Fibroblast of skin of scalp (primary cell): Measurements from ENCODE around the gene TTC38. TPM values are rescaled to one million over a fixed set of nuclear protein-coding genes. Genes with fewer than 3 reads are reported as not detected.

Experiments used
- DNase-seq: peaks from one replicate; pipeline ENCODE4 v3.0.0-alpha.2; 2013
- polyA plus RNA-seq, 2 experiments: library from polyadenylated mRNA; unstranded; fragments of 120-200 nt; gene quantifications; one replicate each; pipeline ENCODE4 v1.2.1, GENCODE V29; 2013; ENCODE audit not compliant: insufficient read length in 2 of 2

TTC38 gene
- polyA plus RNA-seq (2013, experiment 1 of 2; ENCODE audit: insufficient read length) = 18.2 TPM
- 17.5 TPM for polyA plus RNA-seq (2013, experiment 2 of 2; ENCODE audit: insufficient read length)

DNA sequence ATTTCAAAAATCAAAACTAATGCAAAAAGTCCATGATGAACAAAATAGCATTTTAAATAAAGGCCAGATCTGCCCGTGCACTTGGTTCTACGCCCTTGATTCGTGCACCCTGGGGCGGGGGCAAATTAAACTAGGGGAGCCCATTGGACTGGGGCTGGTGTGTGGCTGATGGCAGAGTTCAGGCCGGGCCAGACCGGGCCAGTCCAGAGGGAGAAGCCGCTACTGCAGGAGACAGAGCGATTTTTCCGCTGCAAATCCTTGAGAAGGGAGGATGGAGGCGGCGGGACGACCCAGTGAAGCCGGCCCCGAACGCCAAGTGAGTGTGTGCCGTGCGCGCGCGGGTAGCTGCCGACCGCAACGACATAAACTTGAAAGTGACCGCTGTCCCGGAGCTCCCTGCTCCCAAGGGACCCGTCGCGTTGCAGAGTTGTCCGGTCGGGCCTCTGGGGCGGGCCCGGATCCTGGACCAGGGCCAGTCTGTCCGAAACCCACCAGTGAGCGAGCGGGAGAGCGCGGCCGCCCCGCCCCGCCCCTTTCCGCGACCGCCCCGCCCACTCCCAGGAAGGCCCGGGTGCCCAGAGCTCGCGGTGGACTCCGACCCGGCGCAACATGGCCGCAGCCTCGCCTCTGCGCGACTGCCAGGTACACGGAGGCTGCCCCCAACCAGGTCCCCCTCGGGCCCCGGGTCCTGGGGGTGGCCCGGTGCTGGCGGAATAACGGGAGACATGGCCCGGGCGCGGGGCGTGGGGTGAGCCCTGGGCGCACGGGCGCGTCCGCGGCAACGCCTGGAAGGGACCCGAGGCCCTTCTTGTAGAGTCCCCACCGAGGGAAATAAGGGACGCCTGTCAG is at the start of gene TTC38:
Gene TTC38 (plus strand): TSS at position 578 of the 849 bp plus-strand sequence. CDS start 32 bp downstream, at position 610.
- DNase-seq = peak; percentile 82

DNA sequence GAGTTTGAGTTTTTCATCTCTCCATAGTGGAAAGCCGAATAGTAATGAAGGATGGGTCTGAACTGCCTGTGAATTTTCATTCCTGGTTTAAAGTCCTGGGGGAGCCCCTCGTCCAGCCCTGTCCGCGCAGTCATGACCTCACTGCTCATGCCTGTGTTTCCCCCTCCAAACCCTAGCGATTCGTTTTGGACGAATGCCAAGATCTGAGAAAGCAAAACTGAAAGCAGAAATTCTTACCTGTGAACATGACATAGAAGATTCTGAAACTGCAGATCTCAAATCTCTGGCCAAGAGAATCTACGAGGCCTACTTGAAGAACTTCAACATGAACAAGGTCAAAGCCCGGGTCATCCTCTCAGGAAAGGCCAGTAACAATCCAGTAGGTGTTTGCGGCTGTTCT is 48.2 kb upstream of the TTC38 start:
- DNase-seq = no peak

DNA sequence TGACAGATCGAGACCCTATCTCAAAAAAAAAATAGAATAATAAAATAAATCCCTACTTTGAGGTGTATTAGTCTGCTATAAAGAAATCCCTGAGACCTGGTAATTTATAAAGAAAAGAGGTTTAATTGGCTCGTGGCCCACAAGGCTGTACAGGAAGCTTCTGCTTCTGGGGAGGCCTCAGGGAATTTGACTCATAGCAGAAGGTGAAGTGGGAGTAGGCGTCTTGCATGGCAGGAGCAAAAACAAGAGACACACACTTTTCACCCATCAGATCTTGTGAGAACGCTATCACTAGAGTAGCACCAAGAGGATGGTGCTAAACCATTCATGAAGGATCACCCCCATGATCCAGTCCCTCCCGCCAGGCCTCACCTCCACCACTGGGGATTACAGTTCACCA is 46.9 kb upstream of the TTC38 start:
- DNase-seq = no peak

DNA sequence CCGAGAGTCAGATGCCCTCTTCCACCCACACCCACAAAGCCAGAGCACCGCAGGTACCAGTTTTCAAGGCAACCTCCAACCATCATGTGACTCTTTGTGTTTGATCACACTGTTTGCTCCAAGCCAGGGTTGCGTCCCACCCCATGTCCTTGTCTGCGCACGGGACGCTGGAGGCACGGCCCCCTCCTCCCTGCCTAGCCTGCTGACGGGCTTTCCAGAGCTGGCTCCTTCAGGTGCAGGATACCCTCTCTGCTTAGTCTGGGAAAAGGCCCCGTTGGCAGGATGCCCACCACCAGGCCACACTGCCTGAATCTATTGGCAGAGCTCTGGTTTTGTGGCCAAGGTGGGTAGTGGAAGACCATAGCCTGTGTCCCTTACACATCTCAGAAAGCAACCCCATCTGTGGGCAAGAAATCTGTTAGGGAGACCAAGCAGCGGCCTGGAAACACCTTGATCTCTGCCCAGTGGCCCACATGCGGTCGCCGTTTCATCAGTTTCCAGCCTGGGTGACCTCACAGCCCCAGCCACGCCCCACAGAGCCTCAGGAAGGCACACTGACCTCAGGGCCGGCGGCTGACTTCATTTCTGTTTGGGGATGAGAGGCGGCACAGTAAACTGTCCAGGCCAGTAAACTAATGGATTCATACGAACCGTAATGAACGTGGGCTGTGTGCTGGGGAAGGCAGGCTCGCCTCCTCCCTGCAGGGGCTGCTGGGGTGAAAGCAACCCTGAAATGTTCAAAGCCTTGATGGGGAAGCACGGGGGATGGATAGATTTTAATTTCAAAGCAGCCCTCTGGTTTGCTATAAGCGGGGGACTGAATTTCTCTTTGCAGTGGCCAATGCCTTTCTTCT is 43.5 kb upstream of the TTC38 start:
- no peak for DNase-seq

DNA sequence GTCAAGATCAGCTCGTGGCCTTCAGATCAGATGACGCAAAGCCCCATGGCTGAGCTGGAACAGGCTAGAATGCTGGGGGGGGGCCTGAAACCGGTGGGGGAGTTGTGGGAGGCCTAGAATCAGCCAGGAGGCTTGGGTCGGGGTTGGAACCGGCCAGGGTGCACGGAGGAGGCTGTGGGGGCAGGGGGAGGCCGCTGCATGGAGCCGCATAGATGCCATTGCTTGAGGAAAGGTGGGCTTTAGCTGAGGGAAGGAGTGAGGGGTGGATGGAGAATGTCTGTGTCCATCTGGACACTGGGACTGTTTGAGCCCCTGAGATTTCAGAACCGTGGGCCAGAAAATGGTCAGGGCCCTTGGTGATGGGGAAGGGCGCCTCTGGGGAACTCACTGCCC is 42.9 kb upstream of the TTC38 start:
- no peak for DNase-seq

DNA sequence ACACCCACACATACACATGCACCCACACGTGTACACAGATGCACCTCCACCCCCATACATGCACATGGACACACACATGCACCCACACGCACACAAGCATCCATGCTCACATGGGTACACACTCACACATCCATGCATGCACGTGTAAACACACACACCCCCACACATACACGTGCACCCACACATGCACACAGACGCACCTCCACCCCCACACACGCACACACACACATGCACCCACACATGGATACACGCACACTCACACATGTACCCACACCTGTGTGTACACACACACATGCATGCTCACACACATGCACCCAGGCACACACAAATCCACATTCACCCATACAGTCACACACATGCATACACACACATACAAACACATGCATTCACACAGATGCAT is 42.2 kb upstream of the TTC38 start:
- DNase-seq = no peak

DNA sequence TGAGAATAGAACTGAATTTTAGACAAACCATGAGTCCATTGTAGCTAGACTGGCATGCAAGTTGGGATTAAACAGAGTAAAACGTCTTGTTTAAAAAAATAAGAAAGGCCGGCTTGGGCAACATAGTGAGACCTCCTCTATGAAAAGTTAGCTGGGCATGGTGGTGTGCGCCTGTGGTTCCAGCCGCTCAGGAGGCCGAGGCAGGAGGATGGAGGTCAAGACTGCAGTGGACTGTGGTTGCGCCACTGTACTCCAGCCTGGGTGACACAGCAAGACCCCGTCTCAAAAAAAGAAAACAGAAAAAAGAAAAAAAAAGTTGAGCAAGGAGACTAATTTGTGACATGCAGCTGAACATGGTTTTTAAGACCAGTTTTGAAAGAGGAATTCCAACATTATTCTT is 41.2 kb upstream of the TTC38 start:
- DNase-seq = no peak

DNA sequence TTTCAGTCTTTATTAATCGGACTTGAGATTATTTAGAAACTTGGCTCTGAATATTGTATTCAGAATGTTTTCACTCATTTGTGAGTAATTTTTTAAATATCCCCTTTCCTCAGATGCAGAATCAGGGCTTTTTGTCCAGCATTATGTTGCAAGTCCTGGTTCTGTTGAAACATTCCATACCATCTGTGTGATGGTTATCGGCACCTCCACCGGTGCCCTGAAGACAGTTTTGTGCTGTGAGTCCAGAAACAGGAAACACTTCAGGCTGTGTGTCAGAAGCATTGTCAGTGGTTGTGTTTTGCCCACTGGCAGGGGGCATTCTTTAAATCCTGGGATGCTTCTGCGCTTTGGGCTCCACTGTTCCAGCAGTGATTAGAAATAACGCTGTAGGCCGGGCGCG is 38.1 kb upstream of the TTC38 start:
- no peak for DNase-seq

DNA sequence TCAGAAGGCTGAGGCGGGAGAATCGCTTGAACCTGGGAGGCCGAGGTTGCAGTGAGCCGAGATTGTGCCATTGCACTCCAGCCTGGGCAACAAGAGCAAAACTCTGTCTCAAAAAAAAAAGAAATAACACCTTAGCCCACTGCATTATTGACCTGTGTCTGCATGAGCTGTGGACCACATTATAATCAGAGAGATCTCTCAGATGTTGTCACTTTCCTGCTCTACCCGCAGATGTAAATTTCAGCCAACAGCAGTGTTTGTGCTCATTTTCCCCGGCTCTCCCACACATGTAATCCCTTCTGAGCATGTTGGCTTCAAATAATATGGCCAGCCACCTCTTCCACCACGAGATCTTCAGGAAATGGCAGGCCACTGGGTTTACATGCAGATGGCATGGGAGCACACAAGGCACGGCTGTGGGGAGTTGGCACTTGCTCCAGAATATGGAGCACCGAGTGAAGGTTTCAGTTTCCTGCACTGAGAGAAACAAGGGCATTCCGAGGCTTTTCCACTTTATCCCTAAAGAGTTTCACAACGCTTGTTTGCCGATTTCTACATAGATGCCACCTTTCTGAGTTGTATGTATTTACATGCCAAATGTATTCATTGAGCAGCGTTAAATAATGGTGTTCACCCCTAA is 37.4 kb upstream of the TTC38 start:
- DNase-seq = no peak

DNA sequence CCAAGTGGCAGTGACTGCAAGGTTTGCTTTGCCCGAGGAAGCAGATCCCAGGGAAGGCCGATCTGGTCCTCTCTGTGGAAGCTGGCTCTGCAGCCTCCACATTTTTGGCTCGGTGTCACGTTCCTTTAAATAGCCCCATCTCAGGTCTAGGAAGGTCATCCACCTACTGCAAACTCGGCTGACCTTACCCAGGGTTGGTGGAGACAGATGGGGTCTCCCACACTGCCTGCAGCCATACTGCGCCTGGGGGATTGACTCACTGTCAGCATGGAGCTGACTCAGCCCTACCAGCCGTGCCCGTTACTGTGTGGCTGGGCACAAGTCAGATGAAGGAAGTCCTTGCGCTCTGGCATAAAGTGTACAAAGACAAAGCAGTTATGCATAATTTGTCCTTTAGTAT is 34.6 kb upstream of the TTC38 start:
- DNase-seq = peak; percentile 60

DNA sequence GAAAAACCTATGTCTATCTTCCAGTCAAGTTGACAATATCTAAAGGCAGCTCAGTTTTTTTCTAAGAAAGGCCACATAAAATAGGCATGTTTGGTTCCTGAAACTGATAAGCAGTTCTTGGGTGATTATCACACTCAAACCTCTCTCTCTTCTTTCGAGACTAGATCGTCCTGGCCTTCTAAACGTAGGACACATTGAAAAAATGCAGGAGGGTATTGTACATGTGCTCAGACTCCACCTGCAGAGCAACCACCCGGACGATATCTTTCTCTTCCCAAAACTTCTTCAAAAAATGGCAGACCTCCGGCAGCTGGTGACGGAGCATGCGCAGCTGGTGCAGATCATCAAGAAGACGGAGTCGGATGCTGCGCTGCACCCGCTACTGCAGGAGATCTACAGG is 32.8 kb upstream of the TTC38 start:
- no peak for DNase-seq

DNA sequence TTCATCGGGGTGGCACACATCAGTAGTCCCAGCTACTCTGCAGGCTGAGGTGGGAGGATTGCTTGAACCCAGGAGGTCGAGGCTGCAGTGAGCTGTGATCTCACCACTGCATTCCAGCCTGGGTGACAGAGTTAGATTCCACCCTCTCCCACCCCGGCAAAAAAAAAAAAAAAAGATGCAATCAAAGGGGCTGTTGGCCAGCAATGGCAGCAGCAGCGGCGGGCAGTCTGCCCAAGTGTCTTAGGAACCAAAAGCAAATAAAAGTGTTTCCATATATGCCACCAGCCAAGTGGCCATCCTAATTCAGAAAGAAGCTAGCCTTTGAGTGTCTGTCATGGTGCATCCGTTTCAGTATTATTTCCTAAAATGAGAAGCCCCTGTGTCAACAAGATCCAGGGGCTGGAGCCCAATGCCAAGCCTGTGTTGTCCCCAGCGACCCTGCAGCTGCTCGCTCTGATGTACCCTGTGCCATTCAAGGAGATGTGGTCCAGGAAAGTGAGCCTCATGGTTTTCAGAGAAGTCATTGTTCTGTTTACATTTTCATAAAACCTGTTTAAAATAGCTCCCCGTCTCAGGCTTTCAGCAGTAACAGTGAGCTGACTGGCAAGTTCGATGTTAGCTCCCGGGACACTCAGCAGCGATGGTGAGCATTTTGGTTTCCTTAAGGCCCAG is 30.2 kb upstream of the TTC38 start:
- DNase-seq = no peak

DNA sequence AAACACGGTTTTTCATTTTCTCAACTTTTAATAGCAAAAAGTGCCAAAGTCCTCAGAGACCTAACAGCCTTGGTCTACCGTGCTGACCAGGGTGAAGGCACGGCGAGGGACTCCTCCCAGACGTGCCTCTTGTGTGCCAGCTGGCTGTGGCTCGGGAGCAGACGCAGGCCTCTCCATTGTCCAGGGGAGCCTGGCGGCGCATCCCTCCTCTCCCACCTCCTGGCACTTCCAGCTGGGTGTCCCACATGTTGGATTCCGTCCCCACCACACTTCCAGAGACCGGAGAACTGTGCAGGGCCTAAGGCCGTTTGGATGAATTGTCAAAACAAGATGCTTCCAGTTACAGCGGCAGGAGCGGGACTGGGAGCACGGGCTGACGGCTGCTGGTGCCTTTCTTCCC is 29.3 kb upstream of the TTC38 start:
- DNase-seq = no peak

DNA sequence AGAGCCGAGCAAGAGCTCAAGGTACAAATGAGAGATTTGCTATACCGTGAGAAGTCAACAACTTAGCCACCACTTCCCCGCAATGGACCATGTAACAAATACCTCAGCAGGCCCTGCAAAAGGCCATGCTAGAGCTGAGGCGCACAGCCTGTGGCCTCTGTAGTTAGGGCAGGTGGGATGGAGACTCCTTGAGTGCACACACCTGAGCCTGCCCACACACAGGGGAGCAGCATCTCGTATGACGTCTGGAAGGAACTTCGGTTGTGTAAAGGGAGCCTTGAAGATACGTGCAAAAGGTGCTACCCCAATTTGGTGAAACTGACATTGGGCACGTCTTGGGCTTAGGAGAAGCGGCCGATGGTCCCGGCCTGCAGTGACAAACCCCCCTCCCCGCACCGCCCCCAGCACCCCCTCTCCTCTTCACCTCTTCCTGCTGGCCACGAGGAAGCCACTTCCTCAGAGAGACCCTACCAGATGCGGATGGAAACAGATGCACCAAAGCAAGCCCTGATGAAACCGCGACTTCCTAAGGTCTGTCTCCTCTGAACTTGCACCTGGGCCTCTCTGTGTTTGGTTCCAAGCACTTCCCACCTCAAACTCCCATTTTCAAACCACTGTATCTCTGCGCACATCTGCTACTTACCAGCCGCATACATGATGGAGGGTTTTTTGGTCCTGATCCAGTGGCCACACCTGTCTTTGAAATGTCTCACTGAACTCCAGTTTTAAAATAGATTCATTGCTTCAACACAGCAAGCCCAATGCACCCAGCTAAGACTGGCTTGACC is 28.4 kb upstream of the TTC38 start:
- DNase-seq = no peak

DNA sequence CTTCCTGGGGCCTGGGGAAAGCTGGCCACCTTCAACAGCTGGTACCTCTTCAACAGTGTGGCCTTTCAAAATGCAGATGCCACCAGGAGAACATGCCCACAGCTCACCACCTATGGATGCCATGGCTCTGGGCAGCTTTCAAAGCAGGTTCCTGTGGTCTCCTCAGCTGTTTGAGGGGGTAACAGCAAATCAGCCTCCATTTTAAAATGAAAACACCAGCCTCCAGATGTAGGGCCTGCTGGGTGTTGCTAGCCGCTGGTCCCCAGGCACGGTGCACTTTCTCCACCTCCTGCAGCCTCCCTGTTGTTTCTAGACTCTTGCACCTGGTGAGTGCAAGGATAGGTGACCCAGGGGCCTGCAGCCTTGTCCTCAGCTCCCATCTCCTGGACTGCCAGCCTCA is 27.7 kb upstream of the TTC38 start:
- no peak for DNase-seq

DNA sequence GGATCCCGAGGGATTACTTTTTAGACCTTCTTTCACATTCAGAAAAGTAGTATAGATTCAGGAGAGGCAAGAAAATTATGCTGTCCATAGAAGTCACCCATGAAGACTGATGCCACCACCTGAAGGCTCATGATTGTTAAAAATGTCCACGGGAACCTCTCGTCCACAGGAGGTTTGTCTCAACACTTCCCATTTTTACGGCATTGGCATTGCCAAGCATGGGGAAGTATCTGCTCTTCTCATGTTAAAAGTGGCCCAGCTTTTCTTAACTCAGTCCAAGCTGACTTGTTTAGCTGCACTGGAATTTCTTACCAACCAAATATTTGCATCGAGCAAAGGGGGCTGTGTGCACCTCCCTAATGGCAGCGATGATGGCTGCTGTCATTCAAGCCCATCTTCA is 27.3 kb upstream of the TTC38 start:
- DNase-seq = no peak

DNA sequence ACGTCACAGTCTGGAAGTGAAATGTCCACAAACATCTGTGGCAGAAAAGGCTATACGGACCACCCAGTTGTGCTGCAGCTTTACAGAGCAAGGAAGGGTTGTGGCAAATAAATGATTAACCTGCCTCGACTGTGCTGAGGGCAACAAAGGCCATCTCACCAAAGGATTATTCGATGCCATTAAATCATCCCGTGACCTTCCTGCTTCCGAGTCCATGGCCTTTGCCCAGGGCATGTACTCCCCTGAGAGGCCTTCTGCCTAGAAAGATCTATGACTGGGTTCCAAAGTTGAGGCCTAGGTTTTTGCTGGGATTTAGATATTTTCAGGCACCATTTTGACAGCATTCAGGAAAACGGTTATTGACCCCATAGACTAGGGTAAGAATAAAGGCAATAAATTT is 26.9 kb upstream of the TTC38 start:
- no peak for DNase-seq

DNA sequence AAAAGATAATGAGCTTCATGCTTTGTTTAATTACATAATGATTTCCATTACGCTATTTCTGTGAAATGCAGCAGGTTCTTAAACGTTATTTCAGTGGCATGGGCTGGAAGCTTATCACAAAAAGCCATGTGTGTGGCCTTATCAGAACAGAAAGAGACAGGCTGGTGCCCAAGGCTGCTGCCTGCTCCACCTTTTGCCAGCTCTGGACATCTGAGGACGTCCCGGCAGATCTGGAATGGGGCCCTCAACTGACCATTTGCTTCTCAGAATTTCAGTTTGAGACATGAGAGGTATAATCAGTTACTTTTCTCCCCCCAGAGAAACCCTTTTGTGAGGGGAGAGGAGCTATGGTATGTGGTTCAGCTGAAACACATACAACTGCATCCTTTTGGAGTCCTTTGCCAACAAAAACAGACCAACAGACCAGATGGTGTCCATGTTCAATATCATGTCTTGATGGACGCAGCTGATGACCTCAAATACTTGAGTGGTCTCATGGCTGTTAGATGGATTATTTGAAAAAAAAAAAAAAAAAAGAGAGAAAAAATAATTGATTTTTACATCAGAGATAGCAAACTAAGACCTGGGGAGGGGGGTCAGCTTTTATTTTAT is 26.3 kb upstream of the TTC38 start:
- DNase-seq = no peak

DNA sequence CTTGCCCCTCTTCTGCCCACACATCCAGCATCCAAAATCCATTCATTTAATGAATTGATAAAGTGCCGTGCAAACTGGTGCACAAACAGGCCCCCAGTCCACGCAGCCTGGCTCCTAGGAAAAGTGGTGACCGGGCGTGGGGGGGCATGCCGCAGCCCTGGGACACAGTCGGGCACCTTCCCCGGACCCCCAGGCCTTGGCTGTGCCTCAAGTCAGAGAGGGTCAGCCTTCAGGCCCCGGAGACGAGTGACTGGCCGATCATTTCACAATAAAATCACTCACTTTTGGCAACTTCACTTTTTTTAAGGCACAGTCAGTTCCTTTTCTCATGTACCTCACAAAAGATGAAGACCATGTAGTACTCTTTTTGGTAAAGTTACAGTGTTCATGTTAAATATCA is 25.7 kb upstream of the TTC38 start:
- no peak for DNase-seq

DNA sequence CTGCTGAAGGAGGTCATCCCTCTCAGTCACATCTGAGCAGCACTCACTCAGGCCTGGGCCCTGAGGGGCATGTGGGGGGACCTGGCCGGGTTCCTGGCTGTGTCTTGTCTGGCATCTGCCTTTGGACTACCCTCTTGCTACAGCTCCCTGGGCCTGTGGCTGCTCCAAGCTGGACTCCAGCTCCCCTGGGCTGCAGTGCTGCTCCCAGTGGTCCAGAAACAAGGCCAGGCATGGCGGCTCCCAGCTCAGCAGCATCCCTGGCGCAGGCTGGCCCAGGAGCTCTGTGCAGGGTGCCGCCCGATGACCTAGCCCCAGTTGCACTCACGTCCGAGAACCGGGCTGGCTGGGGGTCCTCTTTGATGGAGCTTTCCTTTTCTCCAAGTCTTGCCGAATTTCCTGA is 23.0 kb upstream of the TTC38 start:
- DNase-seq = no peak

DNA sequence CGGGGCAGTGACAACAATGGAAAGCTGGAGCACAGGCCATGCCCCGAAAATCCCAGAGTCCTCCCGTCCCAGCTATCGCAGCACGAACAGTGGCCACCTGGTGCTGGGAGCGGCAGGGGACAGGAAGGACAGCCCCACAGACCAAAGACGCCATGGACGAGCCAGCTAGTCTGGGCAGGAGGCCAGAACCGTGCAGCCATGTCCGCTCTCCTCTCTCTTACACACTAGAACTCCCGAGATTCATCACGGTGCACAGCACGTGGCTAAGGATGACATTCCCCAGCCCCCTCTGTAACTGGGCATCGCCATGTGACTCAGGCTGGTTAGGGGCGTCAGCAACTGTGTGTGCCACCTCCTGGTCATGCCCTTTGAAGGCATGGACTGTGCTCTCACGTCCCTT is 22.3 kb upstream of the TTC38 start:
- DNase-seq = no peak
